ENCODE measurements around the gene MOK.
"Not testable (repeated sequence)": the region's sequence is repeated elsewhere in the genome, so short reads cannot be mapped to it uniquely, and the experiment has no call there.

MOK gene

DNA sequence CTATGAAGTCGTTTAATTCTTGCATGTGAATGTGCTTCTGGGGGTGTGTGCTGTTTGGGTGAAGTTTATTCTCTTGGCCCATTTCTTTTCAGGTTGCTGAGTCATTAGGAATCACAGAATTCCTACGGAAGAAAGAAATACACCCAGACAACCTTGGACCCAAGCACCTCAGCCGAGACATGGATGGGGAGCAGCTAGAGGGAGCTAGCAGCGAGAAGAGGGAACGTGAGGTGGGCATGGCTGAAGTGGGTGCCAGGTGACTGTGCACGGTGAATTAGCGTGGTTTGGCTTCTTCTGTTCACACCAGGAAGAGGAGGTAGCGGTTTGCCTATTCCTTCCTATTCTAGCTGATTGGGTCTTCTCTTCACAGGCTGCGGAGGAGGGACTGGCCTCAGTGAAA is 33.8 kb upstream of the MOK start:
- Mint-ChIP-seq H3K27me3 (ENCODE audit: low read depth) (no peaks in the 10 kb centered on the region), H3K4me1 (no peaks in the 10 kb centered on the region), H3K9me3 (no peaks in the 10 kb centered on the region), H3K27ac (no peak overlapping the region), H3K36me3 (ENCODE audit: low read depth) (peaks cover 46% of the 10 kb centered on the region), H3K4me3 (no peak overlapping the region)
- TF ChIP-seq, protein P1, sequence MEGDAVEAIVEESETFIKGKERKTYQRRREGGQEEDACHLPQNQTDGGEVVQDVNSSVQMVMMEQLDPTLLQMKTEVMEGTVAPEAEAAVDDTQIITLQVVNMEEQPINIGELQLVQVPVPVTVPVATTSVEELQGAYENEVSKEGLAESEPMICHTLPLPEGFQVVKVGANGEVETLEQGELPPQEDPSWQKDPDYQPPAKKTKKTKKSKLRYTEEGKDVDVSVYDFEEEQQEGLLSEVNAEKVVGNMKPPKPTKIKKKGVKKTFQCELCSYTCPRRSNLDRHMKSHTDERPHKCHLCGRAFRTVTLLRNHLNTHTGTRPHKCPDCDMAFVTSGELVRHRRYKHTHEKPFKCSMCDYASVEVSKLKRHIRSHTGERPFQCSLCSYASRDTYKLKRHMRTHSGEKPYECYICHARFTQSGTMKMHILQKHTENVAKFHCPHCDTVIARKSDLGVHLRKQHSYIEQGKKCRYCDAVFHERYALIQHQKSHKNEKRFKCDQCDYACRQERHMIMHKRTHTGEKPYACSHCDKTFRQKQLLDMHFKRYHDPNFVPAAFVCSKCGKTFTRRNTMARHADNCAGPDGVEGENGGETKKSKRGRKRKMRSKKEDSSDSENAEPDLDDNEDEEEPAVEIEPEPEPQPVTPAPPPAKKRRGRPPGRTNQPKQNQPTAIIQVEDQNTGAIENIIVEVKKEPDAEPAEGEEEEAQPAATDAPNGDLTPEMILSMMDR (IDR thresholded peaks at IDR 0.05; ENCODE audit: unreplicated experiment in 3 of 3) = no peak

DNA sequence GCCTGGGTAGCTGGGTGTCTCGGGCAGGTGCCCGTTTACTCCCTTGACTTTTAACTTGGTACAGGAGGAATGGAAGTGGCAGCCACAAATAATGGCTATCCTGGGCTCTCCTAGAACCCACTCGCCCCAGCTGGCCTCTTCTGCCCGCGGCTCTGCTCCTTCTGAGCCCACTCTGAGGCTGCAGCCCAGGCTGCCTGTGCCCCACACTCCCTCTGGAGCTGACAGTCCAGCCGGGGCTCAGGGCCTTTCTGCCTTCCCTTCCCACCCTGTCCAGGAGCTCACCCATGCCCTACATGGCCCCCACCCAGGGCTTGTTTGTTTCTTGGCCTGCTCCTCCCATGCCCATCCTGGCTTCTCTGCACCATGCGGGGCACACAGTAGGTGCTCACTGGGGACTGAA is 30.2 kb upstream of the MOK start:
- TF ChIP-seq, protein P1 (IDR thresholded peaks at IDR 0.05; ENCODE audit: unreplicated experiment in 3 of 3) = no peak
- Mint-ChIP-seq H3K9me3 (no peaks in the 10 kb centered on the region), H3K27me3 (ENCODE audit: low read depth) (no peaks in the 10 kb centered on the region), H3K4me3 (no peak overlapping the region), H3K36me3 (ENCODE audit: low read depth) (peaks cover 41% of the 10 kb centered on the region), H3K27ac (no peak overlapping the region), H3K4me1 (no peaks in the 10 kb centered on the region)

DNA sequence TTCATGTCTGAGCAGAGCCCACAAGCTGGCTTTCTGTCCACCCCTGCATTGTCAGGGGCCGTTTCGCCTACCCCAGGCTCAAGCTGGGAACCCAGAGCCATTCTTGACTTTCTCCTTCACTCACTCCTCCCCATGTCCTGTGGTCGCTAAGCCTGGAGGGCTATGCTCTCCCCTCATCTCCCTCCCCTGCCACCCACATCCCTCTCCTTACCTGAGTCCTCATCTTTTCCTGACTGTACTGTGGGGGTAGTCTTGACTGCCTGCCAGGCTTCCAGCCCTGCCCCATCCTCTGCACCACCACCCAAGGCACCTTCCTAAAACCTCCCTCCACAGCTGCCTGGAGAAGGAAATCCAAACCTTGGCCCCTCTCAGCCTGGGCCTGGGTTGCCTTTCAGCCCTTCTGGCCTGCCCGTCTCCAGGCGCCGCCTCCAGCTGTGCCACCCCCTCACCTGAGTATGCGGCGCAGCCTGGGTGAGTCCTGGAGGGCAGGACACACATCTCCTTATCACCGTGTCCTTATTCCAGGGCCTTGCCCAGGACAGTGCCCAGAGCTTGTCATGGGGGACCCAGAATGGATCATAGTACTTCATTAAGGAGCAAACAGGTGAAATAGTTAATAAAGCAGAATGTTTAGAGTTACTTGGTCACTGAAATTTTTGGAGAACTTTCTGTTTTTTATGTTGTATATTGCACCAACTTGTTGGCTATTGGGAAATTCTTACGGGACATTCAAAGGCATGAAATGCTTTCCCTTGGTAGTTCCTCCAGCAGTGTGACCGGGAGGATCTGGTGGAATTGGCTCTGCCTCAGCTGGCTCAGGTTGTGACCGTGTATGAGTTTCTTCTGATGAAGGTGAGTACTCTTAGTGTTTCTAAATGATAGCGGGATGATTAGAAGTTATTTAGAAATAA is 29.1 kb upstream of the MOK start:
- Mint-ChIP-seq H3K9me3 (no peaks in the 10 kb centered on the region), H3K36me3 (ENCODE audit: low read depth) (peaks cover 41% of the 10 kb centered on the region), H3K27ac (no peak overlapping the region), H3K4me3 (no peak overlapping the region), H3K4me1 (no peaks in the 10 kb centered on the region), H3K27me3 (ENCODE audit: low read depth) (no peaks in the 10 kb centered on the region)
- TF ChIP-seq, protein P1 (IDR thresholded peaks at IDR 0.05; ENCODE audit: unreplicated experiment in 3 of 3) = no peak

DNA sequence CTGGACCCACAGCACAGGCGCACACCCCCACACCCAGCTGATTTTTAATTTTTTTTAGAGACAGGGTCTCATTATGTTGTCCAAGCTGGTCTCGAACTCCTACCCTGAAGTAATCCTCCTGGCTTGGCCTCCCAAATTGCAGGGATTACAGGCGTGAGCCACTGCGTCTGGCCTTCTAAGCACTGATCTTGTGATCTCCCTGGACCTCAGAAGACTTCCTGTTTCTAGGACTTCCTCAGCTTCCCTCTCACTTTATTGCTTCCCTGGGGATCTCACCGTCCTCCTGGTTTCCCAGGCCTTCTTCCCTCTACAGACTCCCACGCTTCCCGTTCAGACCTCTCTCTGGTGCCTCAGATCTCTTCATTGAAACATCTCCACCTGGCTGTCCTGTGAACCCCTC is 28.4 kb upstream of the MOK start:
- no peak overlapping the region for H3K27ac Mint-ChIP-seq
- H3K36me3 Mint-ChIP-seq (ENCODE audit: low read depth) = peaks cover 36% of the 10 kb centered on the region
- H3K4me3 Mint-ChIP-seq = no peak overlapping the region
- no peaks in the 10 kb centered on the region for H3K27me3 Mint-ChIP-seq (ENCODE audit: low read depth)
- no peaks in the 10 kb centered on the region for H3K9me3 Mint-ChIP-seq
- TF ChIP-seq, protein P1 (IDR thresholded peaks at IDR 0.05; ENCODE audit: unreplicated experiment in 3 of 3) = no peak
- no peaks in the 10 kb centered on the region for H3K4me1 Mint-ChIP-seq

DNA sequence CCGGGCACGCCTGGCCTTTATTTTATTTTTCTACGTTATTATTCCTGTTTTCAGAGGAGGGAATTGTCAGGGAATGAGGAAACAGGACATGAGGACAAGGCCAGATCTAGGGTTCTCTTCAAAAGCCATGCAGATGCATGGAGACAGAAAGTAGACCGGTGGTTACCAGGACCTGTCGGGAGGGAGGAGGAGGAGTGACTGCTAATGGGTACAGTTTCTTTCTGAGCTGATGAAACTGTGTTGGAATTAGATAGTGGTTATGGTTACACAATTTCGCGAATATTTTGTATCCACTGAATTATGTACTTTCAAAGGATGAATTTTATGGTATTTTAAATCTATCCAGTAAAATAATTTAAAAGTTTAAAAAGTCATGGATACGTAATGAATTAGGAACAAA is 25.8 kb upstream of the MOK start:
- Mint-ChIP-seq H3K27ac (no peak overlapping the region), H3K4me1 (no peaks in the 10 kb centered on the region), H3K36me3 (ENCODE audit: low read depth) (peaks cover 28% of the 10 kb centered on the region), H3K9me3 (no peaks in the 10 kb centered on the region), H3K27me3 (ENCODE audit: low read depth) (no peaks in the 10 kb centered on the region), H3K4me3 (no peak overlapping the region)
- TF ChIP-seq, protein P1 (IDR thresholded peaks at IDR 0.05; ENCODE audit: unreplicated experiment in 3 of 3) = no peak

DNA sequence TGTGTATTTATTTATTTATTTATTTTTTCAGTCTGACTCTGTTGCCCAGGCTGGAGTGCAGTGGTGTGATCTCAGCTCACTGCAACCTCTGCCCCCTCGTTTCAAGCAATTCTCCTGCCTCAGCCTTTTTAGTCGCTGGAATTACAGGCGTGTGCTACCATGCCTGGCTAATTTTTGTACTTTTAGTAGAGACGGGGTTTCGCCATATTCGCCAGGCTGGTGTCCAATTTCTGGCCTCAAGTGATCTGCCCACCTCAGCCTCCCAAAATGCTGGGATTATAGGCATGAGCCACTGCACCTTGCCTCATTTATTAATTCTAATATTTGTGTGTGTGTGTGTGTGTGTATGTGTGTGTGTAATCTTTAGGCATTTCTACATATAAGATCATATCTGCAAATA is 24.4 kb upstream of the MOK start:
- not testable (repeated sequence) for H3K4me1 Mint-ChIP-seq; H3K9me3 Mint-ChIP-seq; H3K27me3 Mint-ChIP-seq (ENCODE audit: low read depth); H3K27ac Mint-ChIP-seq; H3K4me3 Mint-ChIP-seq
- H3K36me3 Mint-ChIP-seq (ENCODE audit: low read depth) = peaks cover 22% of the 10 kb centered on the region

Data from nephron (organoid).